IPS-18a (cell line): ENCODE measurements around the gene SLC35D2.

Experiments used
- H3K27ac ChIP-seq: one replicate; pipeline ENCODE4 v1.5.1; 2013; ENCODE audit warnings: low read length
- H3K27me3 ChIP-seq: one replicate; pipeline ENCODE4 v1.6.1; 2013; ENCODE audit warnings: mild to moderate bottlenecking, low read length; ENCODE audit not compliant: control insufficient read depth, insufficient read depth
- H3K36me3 ChIP-seq: one replicate; pipeline ENCODE4 v1.6.1; 2013; ENCODE audit warnings: low read depth, low read length; ENCODE audit not compliant: control insufficient read depth
- H3K4me1 ChIP-seq: one replicate; pipeline ENCODE4 v1.6.1; 2013; ENCODE audit warnings: low read depth, low read length; ENCODE audit not compliant: control insufficient read depth
- H3K4me3 ChIP-seq: one replicate; pipeline ENCODE4 v1.5.1; 2013; ENCODE audit warnings: low read length
- H3K9ac ChIP-seq: one replicate; pipeline ENCODE4 v1.6.1; 2013; ENCODE audit warnings: mild to moderate bottlenecking, low read length, moderate library complexity
- H3K9me3 ChIP-seq: one replicate; pipeline ENCODE4 v1.6.1; 2013; ENCODE audit warnings: low read depth, low read length; ENCODE audit not compliant: control insufficient read depth

The SLC35D2 gene

GRCh38 chr9:96394832-96395496, 11.5 kb upstream of the SLC35D2 start:
- no peaks in the 10 kb centered on the region for H3K9me3 ChIP-seq
- H3K9ac ChIP-seq, result no peak overlapping the region
- H3K27ac ChIP-seq, result no peak overlapping the region
- peak overlapping the region; percentile 8 for H3K4me3 ChIP-seq
- peaks cover 20% of the 10 kb centered on the region for H3K4me1 ChIP-seq
- no peaks in the 10 kb centered on the region for H3K27me3 ChIP-seq
- peaks cover 35% of the 10 kb centered on the region for H3K36me3 ChIP-seq

GRCh38 chr9:96392263-96392662, 8.8 kb upstream of the SLC35D2 start:
- H3K9me3 ChIP-seq, result no peaks in the 10 kb centered on the region
- H3K9ac ChIP-seq, result no peak overlapping the region
- H3K36me3 ChIP-seq, result peaks cover 57% of the 10 kb centered on the region
- no peak overlapping the region for H3K27ac ChIP-seq
- H3K4me3 ChIP-seq, result no peak overlapping the region
- H3K27me3 ChIP-seq, result no peaks in the 10 kb centered on the region
- H3K4me1 ChIP-seq, result peaks cover 14% of the 10 kb centered on the region

- H3K27ac ChIP-seq, result no peak overlapping the region
- no peak overlapping the region for H3K4me3 ChIP-seq
- H3K9ac ChIP-seq, result no peak overlapping the region
- H3K27me3 ChIP-seq, result no peaks in the 10 kb centered on the region
- no peaks in the 10 kb centered on the region for H3K9me3 ChIP-seq
- H3K4me1 ChIP-seq, result peaks cover 14% of the 10 kb centered on the region
- H3K36me3 ChIP-seq, result peaks cover 65% of the 10 kb centered on the region
These were observed 7.7 kb upstream of the SLC35D2 start for GRCh38 chr9:96391021-96391765.

GRCh38 chr9:96388144-96388543, 4.6 kb upstream of the SLC35D2 start:
- Histone ChIP-seq H3K9me3 (no peaks in the 10 kb centered on the region), H3K9ac (no peak overlapping the region), H3K27me3 (no peaks in the 10 kb centered on the region), H3K36me3 (peaks cover 70% of the 10 kb centered on the region), H3K4me3 (no peak overlapping the region), H3K27ac (no peak overlapping the region), H3K4me1 (no peaks in the 10 kb centered on the region)

- no peak overlapping the region for H3K27ac ChIP-seq
- no peak overlapping the region for H3K4me3 ChIP-seq
- peaks cover 50% of the 10 kb centered on the region for H3K36me3 ChIP-seq
- H3K9ac ChIP-seq, result no peak overlapping the region
- H3K4me1 ChIP-seq, result peaks cover 6% of the 10 kb centered on the region
- no peaks in the 10 kb centered on the region for H3K9me3 ChIP-seq
- peaks cover 7% of the 10 kb centered on the region for H3K27me3 ChIP-seq
These were observed 2.6 kb upstream of the SLC35D2 start for GRCh38 chr9:96386157-96386556.

GRCh38 chr9:96382839-96383164, 709 bp downstream of the SLC35D2 start:
- H3K27ac ChIP-seq, result no peak overlapping the region
- peaks cover 6% of the 10 kb centered on the region for H3K4me1 ChIP-seq
- H3K9ac ChIP-seq, result peak overlapping the region; percentile 25
- peaks cover 7% of the 10 kb centered on the region for H3K27me3 ChIP-seq
- H3K4me3 ChIP-seq, result peak overlapping the region; percentile 57
- no peaks in the 10 kb centered on the region for H3K9me3 ChIP-seq
- peaks cover 21% of the 10 kb centered on the region for H3K36me3 ChIP-seq

- Histone ChIP-seq H3K4me1 (peaks cover 6% of the 10 kb centered on the region), H3K36me3 (peaks cover 15% of the 10 kb centered on the region), H3K27ac (no peak overlapping the region), H3K4me3 (no peak overlapping the region), H3K9ac (no peak overlapping the region), H3K27me3 (peaks cover 7% of the 10 kb centered on the region), H3K9me3 (no peaks in the 10 kb centered on the region)
These were observed 1.3 kb downstream of the SLC35D2 start for GRCh38 chr9:96382175-96382574.

- no peak overlapping the region for H3K4me3 ChIP-seq
- H3K9ac ChIP-seq, result no peak overlapping the region
- H3K4me1 ChIP-seq, result peaks cover 6% of the 10 kb centered on the region
- peaks cover 7% of the 10 kb centered on the region for H3K27me3 ChIP-seq
- no peak overlapping the region for H3K27ac ChIP-seq
- no peaks in the 10 kb centered on the region for H3K9me3 ChIP-seq
- peaks cover 10% of the 10 kb centered on the region for H3K36me3 ChIP-seq
These were observed 1.8 kb downstream of the SLC35D2 start for GRCh38 chr9:96381696-96382095.

- Histone ChIP-seq H3K9me3 (no peaks in the 10 kb centered on the region), H3K4me3 (no peak overlapping the region)
These were observed 2.4 kb downstream of the SLC35D2 start for GRCh38 chr9:96381125-96381524.

GRCh38 chr9:96379461-96379860, 4.0 kb downstream of the SLC35D2 start:
- Histone ChIP-seq H3K27me3 (peaks cover 7% of the 10 kb centered on the region), H3K9ac (no peak overlapping the region), H3K27ac (no peak overlapping the region), H3K4me1 (peaks cover 6% of the 10 kb centered on the region), H3K36me3 (no peaks in the 10 kb centered on the region), H3K9me3 (no peaks in the 10 kb centered on the region), H3K4me3 (no peak overlapping the region)

More at GRCh38 chr9:96381125-96381524, 2.4 kb downstream of the SLC35D2 start:
- Histone ChIP-seq H3K27ac (no peak overlapping the region), H3K9ac (no peak overlapping the region), H3K36me3 (peaks cover 4% of the 10 kb centered on the region), H3K4me1 (peaks cover 6% of the 10 kb centered on the region), H3K27me3 (peaks cover 7% of the 10 kb centered on the region)

GRCh38 chr9:96378187-96378586, 5.3 kb downstream of the SLC35D2 start:
- Histone ChIP-seq H3K27ac (no peak overlapping the region), H3K9me3 (no peaks in the 10 kb centered on the region)

More at GRCh38 chr9:96378187-96378586, 5.3 kb downstream of the SLC35D2 start:
- Histone ChIP-seq H3K4me3 (no peak overlapping the region), H3K9ac (no peak overlapping the region), H3K4me1 (peaks cover 6% of the 10 kb centered on the region), H3K27me3 (peaks cover 7% of the 10 kb centered on the region), H3K36me3 (no peaks in the 10 kb centered on the region)
